H1 (cell line): ENCODE results near the gene AQP6.

Source experiments
- CTCF ChIP-seq, 3 experiments: IDR thresholded peaks; 1 replicate in 2 of 3; 2 replicates in 1 of 3; pipeline versions ENCODE4 v1.5.1 to v1.6.1; 2011; ENCODE audit warnings: low read length in 3 of 3, mild to moderate bottlenecking in 3 of 3, inconsistent platforms in 2 of 3, low read depth in 1 of 3, moderate library complexity in 1 of 3; ENCODE audit not compliant: insufficient read depth in 1 of 3; ENCODE audit errors: control extremely low read depth in 1 of 3
- HDAC2 ChIP-seq, 2 experiments: fragments of 300-600 bp in 1 of 2; sonication (generic) in 1 of 2; IDR thresholded peaks; 2 replicates each; pipeline ENCODE4 v1.6.1; 2011 to 2012; ENCODE audit warnings: low read depth in 2 of 2, low read length in 2 of 2, mild to moderate bottlenecking in 2 of 2, moderate library complexity in 2 of 2, borderline replicate concordance in 1 of 2, inconsistent platforms in 1 of 2
- POLR2AphosphoS5 ChIP-seq: IDR thresholded peaks from 2 replicates; pipeline ENCODE4 v1.6.1; 2011; ENCODE audit warnings: low read depth, low read length

GRCh38 chr12:49923035-49923644 lies 49.6 kb upstream of the AQP6 start:
- TF ChIP-seq CTCF (IDR thresholded peaks at IDR 0.05; ENCODE audit: control extremely low read depth in 1 of 3, insufficient read depth in 1 of 3, low read depth in 1 of 3, low read length in 3 of 3) (no peak), POLR2AphosphoS5 (no peak), HDAC2 (IDR thresholded peaks at IDR 0.05; ENCODE audit: borderline replicate concordance in 1 of 2, low read depth in 2 of 2, low read length in 2 of 2) (no peak)
